ENCODE results near the gene CARD19. TPM values are rescaled to one million over a fixed set of nuclear protein-coding genes. Genes with fewer than 3 reads are reported as not detected.

The CARD19 gene
- total RNA-seq, 1 experiment from 2014 or later: 97.5 TPM

DNA sequence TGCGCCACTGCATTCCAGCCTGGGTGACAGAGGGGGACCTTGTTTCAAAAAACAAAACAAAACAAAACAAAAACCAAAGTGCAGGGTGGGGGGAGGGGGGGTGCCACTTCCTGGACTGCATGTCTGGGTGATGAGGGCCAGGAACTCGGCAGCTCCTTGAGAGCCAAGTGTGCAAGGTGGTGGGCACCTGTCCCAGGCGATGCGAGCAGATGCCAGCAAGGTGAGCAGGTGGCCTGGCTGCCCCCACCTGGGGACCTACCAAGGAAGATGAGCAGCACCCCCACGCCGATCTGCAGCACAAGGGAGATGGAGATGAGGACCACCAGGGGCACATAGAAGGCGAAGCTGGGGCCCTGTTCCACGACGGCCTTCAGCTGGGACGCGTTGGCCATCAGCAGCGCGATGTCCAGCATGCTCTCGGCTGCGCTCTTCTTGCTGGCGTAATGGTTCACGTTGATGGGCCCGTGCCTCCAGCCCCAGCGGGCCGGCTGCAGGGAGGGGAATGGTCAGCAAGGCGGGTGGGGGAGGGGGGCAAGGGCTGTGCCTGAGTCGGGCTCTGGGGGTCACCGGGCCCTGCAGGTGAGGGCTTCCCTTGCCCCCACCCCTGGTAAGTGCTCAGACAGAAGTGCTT lies 30.2 kb downstream of the CARD19 start:
- H3K4me3 ChIP-seq: no peak overlapping the region
- no TSS peak for BruUV-seq (replicated peaks)
- no peak for DNase-seq
- H4K20me1 ChIP-seq (ENCODE audit: insufficient read depth): peaks cover 19% of the 10 kb centered on the region; the same call in 1 of the 2 replicates
- H3K4me2 ChIP-seq: no peak overlapping the region
- no peaks in the 10 kb centered on the region for H3K9me3 ChIP-seq (ENCODE audit: insufficient read depth, low read depth)
- no peak overlapping the region for H2AFZ ChIP-seq
- peaks cover 16% of the 10 kb centered on the region; the same call in 1 of the 2 replicates for H3K36me3 ChIP-seq (ENCODE audit: low read depth)
- peaks cover under 1% of the 10 kb centered on the region; the same call in 1 of the 2 replicates for H3K4me1 ChIP-seq (replicated peaks; ENCODE audit: insufficient read depth)
- H3K79me2 ChIP-seq (ENCODE audit: low read depth): peaks cover 40% of the 10 kb centered on the region
- peaks cover 22% of the 10 kb centered on the region; the same call in 1 of the 2 replicates for H3F3A ChIP-seq (ENCODE audit: insufficient read depth, low read depth)
- TF ChIP-seq EZH2 (IDR thresholded peaks at IDR 0.05; ENCODE audit: low read depth): no peak
- TF ChIP-seq, protein P1, sequence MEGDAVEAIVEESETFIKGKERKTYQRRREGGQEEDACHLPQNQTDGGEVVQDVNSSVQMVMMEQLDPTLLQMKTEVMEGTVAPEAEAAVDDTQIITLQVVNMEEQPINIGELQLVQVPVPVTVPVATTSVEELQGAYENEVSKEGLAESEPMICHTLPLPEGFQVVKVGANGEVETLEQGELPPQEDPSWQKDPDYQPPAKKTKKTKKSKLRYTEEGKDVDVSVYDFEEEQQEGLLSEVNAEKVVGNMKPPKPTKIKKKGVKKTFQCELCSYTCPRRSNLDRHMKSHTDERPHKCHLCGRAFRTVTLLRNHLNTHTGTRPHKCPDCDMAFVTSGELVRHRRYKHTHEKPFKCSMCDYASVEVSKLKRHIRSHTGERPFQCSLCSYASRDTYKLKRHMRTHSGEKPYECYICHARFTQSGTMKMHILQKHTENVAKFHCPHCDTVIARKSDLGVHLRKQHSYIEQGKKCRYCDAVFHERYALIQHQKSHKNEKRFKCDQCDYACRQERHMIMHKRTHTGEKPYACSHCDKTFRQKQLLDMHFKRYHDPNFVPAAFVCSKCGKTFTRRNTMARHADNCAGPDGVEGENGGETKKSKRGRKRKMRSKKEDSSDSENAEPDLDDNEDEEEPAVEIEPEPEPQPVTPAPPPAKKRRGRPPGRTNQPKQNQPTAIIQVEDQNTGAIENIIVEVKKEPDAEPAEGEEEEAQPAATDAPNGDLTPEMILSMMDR (conservative IDR thresholded peaks at IDR 0.05): no peak
- POLR2A ChIA-PET (ENCODE audit: unreplicated experiment): no interaction called here
- CTCF ChIA-PET: no interaction called here
- H3K27me3 ChIP-seq (ENCODE audit: insufficient read depth, low read depth): no peaks in the 10 kb centered on the region
- intact Hi-C loops (cut with micrococcal nuclease; ENCODE audit: unreplicated experiment): no loop called here
- H3K9me2 ChIP-seq (ENCODE audit: insufficient read depth): no peaks in the 10 kb centered on the region
- H3K27ac ChIP-seq: no peak overlapping the region

DNA sequence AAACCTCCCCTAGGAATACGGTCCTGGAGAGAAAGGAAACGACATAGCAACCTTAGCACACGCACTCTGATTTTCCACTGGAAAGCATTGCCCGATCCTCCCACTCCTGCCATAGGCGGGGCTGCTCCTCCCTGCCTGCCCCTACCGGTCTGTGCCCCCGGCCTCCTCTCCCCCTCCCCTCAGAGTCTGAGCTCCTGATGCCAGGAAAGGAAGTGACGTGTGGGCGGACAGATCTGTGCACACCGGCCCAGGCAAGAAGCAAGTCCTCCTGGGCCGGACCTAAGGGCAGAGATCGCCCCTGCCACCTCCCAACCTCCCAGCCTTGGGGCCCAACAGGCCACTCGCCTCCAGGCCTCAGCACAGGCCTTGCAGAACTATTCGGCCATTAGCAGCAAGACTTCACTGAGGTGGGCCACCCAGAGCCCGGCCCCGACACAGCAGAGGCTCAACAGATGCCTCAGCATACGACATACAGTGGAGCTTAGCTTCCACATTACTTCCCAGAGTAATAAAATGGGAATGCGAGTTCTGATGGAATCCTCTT lies 30.9 kb downstream of the CARD19 start:
- no peak for DNase-seq
- peaks cover 9% of the 10 kb centered on the region; the same call in 1 of the 2 replicates for H3K36me3 ChIP-seq (ENCODE audit: low read depth)
- H3K4me2 ChIP-seq: no peak overlapping the region
- H3K9me3 ChIP-seq (ENCODE audit: insufficient read depth, low read depth): no peaks in the 10 kb centered on the region
- ChIA-PET POLR2A (ENCODE audit: unreplicated experiment) (no interaction called here), CTCF (interaction anchor here (0.6 kb wide), 1 partner anchor 220 kb away, joined by 3 read pairs; no protein-coding TSS in a partner anchor)
- peaks cover 25% of the 10 kb centered on the region for H4K20me1 ChIP-seq (ENCODE audit: insufficient read depth)
- no peak overlapping the region for H2AFZ ChIP-seq
- peaks cover 46% of the 10 kb centered on the region for H3K79me2 ChIP-seq (ENCODE audit: low read depth)
- no TSS peak for BruUV-seq (replicated peaks)
- no peaks in the 10 kb centered on the region for H3K9me2 ChIP-seq (ENCODE audit: insufficient read depth)
- no peak for TF ChIP-seq EZH2 (IDR thresholded peaks at IDR 0.05; ENCODE audit: low read depth)
- TF ChIP-seq, protein P1 (conservative IDR thresholded peaks at IDR 0.05): no peak
- peaks cover 22% of the 10 kb centered on the region; the same call in 1 of the 2 replicates for H3F3A ChIP-seq (ENCODE audit: insufficient read depth, low read depth)
- no peaks in the 10 kb centered on the region for H3K27me3 ChIP-seq (ENCODE audit: insufficient read depth, low read depth)
- peaks cover 7% of the 10 kb centered on the region for H3K4me1 ChIP-seq (replicated peaks; ENCODE audit: insufficient read depth)
- H3K27ac ChIP-seq: no peak overlapping the region
- intact Hi-C loops (cut with micrococcal nuclease; ENCODE audit: unreplicated experiment): no loop called here
- H3K4me3 ChIP-seq: no peak overlapping the region

DNA sequence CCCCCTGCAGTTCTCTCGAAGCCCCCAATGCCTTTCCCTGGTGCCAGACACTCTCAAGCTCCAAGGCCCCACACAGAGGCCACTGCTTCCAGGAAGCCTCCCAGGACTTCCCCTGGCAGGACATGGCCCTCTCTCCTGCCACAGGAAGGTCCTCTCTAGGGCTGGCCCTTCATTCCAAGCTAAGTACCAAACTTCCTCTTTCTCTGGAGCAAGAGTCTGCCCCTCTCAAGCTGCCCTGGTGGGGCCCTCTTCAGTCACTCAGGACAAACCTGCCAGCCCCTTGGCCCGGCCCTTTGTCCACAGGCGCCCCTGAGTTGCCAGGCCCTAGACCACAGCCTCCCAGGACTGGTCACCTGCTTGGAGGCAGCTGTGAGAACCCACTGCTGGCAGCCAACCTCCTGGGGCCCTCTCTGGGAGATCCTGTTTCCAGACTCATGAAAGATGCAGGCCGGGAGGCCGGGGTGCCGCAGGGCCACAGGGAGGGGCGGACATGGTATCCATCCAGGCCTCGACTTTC lies 31.4 kb downstream of the CARD19 start:
- POLR2A ChIA-PET (ENCODE audit: unreplicated experiment): no interaction called here
- intact Hi-C loops (cut with micrococcal nuclease; ENCODE audit: unreplicated experiment): no loop called here

More for the DNA sequence above, 31.4 kb downstream of the CARD19 start:
- CTCF ChIA-PET: interaction anchor here (0.6 kb wide), 1 partner anchor 219 kb away, joined by 3 read pairs; no protein-coding TSS in a partner anchor
- no peak for TF ChIP-seq EZH2 (IDR thresholded peaks at IDR 0.05; ENCODE audit: low read depth)
- TF ChIP-seq, protein P1 (conservative IDR thresholded peaks at IDR 0.05): no peak
- no peak overlapping the region for H2AFZ ChIP-seq
- peaks cover 51% of the 10 kb centered on the region for H3K79me2 ChIP-seq (ENCODE audit: low read depth)
- H3K27me3 ChIP-seq (ENCODE audit: insufficient read depth, low read depth): no peaks in the 10 kb centered on the region
- no peaks in the 10 kb centered on the region for H3K9me3 ChIP-seq (ENCODE audit: insufficient read depth, low read depth)
- no peak overlapping the region for H3K4me3 ChIP-seq
- BruUV-seq (replicated peaks): no TSS peak
- 0 out of 2 replicates have a peak overlapping the region, but pooled peaks have one; percentile 1 for H3K27ac ChIP-seq
- no peak for DNase-seq
- no peaks in the 10 kb centered on the region for H3K9me2 ChIP-seq (ENCODE audit: insufficient read depth)
- peaks cover 30% of the 10 kb centered on the region for H4K20me1 ChIP-seq (ENCODE audit: insufficient read depth)
- H3F3A ChIP-seq (ENCODE audit: insufficient read depth, low read depth): peaks cover 22% of the 10 kb centered on the region; the same call in 1 of the 2 replicates
- no peak overlapping the region for H3K4me2 ChIP-seq
- H3K4me1 ChIP-seq (replicated peaks; ENCODE audit: insufficient read depth): peaks cover 12% of the 10 kb centered on the region
- 0 out of 2 replicates have a peak, but pooled peaks cover 7% of the 10 kb centered on the region for H3K36me3 ChIP-seq (ENCODE audit: low read depth)
